Measurements from ENCODE around the gene COPS6.

Gene COPS6

GRCh38 chr7:100119072-100119969, 30.6 kb downstream of the COPS6 start, which contains the start of the genes CNPY4 and TAF6:
Gene CNPY4, plus strand, starts transcription at chr7:100119634. Its CDS starts 111 bp downstream, at chr7:100119745.
Gene TAF6, minus strand, starts transcription at chr7:100119358. Its CDS starts 5,149 bp downstream, at chr7:100114209.
- Histone ChIP-seq H3K4me3 (ENCODE audit: insufficient read depth, low read length, poor library complexity, severe bottlenecking) (peak within 1 kb of the TSS; percentile 98), H3K27me3 (ENCODE audit: low read length) (no peaks in the 10 kb centered on the region), H3F3A (ENCODE audit: insufficient read depth) (peaks cover 14% of the 10 kb centered on the region), H3K79me2 (ENCODE audit: insufficient read depth, low read length) (peaks cover 9% of the 10 kb centered on the region), H3K4me2 (ENCODE audit: low read depth, low read length, poor library complexity, severe bottlenecking) (peak within 1 kb of the TSS; percentile 73), H4K20me1 (ENCODE audit: low read depth, low read length) (no peaks in the 10 kb centered on the region), H3K27ac (ENCODE audit: low read depth, low read length) (peak within 1 kb of the TSS; percentile 69), H3K9ac (ENCODE audit: low read length) (peak within 1 kb of the TSS; percentile 79), H2AFZ (ENCODE audit: low read depth, low read length, severe bottlenecking) (peak within 1 kb of the TSS; percentile 52), H3K36me3 (ENCODE audit: low read length) (no peaks in the 10 kb centered on the region), H3K9me3 (ENCODE audit: insufficient read depth, low read length) (no peaks in the 10 kb centered on the region), H3K9me2 (replicated peaks; ENCODE audit: insufficient read depth, low read length) (no peaks in the 10 kb centered on the region)
- TF ChIP-seq CTCF (IDR thresholded peaks at IDR 0.05; ENCODE audit: insufficient read depth, low read length, poor library complexity, severe bottlenecking) (no peak), EZH2phosphoT487 (conservative IDR thresholded peaks at IDR 0.05; ENCODE audit: low read length) (no peak)

GRCh38 chr7:100119970-100120732, 31.4 kb downstream of the COPS6 start:
- Histone ChIP-seq H3K4me2 (ENCODE audit: low read depth, low read length, poor library complexity, severe bottlenecking) (peak overlapping the region; percentile 73), H3K4me3 (ENCODE audit: insufficient read depth, low read length, poor library complexity, severe bottlenecking) (peak overlapping the region; percentile 98), H3K9ac (ENCODE audit: low read length) (peak overlapping the region; percentile 79), H4K20me1 (ENCODE audit: low read depth, low read length) (no peaks in the 10 kb centered on the region), H3F3A (ENCODE audit: insufficient read depth) (peaks cover 20% of the 10 kb centered on the region), H2AFZ (ENCODE audit: low read depth, low read length, severe bottlenecking) (peak overlapping the region; percentile 52), H3K79me2 (ENCODE audit: insufficient read depth, low read length) (peaks cover 12% of the 10 kb centered on the region), H3K9me2 (replicated peaks; ENCODE audit: insufficient read depth, low read length) (no peaks in the 10 kb centered on the region), H3K9me3 (ENCODE audit: insufficient read depth, low read length) (no peaks in the 10 kb centered on the region), H3K27me3 (ENCODE audit: low read length) (no peaks in the 10 kb centered on the region), H3K36me3 (ENCODE audit: low read length) (no peaks in the 10 kb centered on the region), H3K27ac (ENCODE audit: low read depth, low read length) (peak overlapping the region; percentile 69)
- TF ChIP-seq EZH2phosphoT487 (conservative IDR thresholded peaks at IDR 0.05; ENCODE audit: low read length) (no peak), CTCF (IDR thresholded peaks at IDR 0.05; ENCODE audit: insufficient read depth, low read length, poor library complexity, severe bottlenecking) (no peak)

GRCh38 chr7:100120733-100121036, 31.9 kb downstream of the COPS6 start:
- peaks cover 20% of the 10 kb centered on the region for H3F3A ChIP-seq (ENCODE audit: insufficient read depth)
- H3K9me2 ChIP-seq (replicated peaks; ENCODE audit: insufficient read depth, low read length): no peaks in the 10 kb centered on the region
- H3K79me2 ChIP-seq (ENCODE audit: insufficient read depth, low read length): peaks cover 17% of the 10 kb centered on the region
- H3K27me3 ChIP-seq (ENCODE audit: low read length): no peaks in the 10 kb centered on the region
- H3K27ac ChIP-seq (ENCODE audit: low read depth, low read length): peak overlapping the region; percentile 69
- no peaks in the 10 kb centered on the region for H3K9me3 ChIP-seq (ENCODE audit: insufficient read depth, low read length)
- TF ChIP-seq CTCF (IDR thresholded peaks at IDR 0.05; ENCODE audit: insufficient read depth, low read length, poor library complexity, severe bottlenecking) (no peak), EZH2phosphoT487 (conservative IDR thresholded peaks at IDR 0.05; ENCODE audit: low read length) (no peak)
- no peak overlapping the region for H2AFZ ChIP-seq (ENCODE audit: low read depth, low read length, severe bottlenecking)
- peak overlapping the region; percentile 73 for H3K4me2 ChIP-seq (ENCODE audit: low read depth, low read length, poor library complexity, severe bottlenecking)
- H3K9ac ChIP-seq (ENCODE audit: low read length): peak overlapping the region; percentile 79
- H3K4me3 ChIP-seq (ENCODE audit: insufficient read depth, low read length, poor library complexity, severe bottlenecking): peak overlapping the region; percentile 98
- no peaks in the 10 kb centered on the region for H3K36me3 ChIP-seq (ENCODE audit: low read length)
- no peaks in the 10 kb centered on the region for H4K20me1 ChIP-seq (ENCODE audit: low read depth, low read length)

Data from SU-DHL-6 (cell line).